OCI-LY7 (cell line): ENCODE measurements around the gene SH3PXD2A.

Experiments
- CTCF ChIP-seq: fragments of 200-600 bp; sonication (generic); conservative IDR thresholded peaks from 2 replicates; pipeline ENCODE4 v1.5.1; 2014; ENCODE audit warnings: mild to moderate bottlenecking, antibody characterized with exemption, low read length, moderate library complexity, mixed read lengths
- EZH2phosphoT487 ChIP-seq: fragments of 200-600 bp; sonication (generic); IDR thresholded peaks from 2 replicates; pipeline ENCODE4 v1.6.1; 2018; ENCODE audit warnings: low read depth, borderline replicate concordance, mild to moderate bottlenecking, mixed run types, antibody characterized with exemption, low read length, moderate library complexity, mixed read lengths

- TF ChIP-seq CTCF (no peak), EZH2phosphoT487 (no peak)
Observed at GRCh38 chr10:103804871-103805270, 50.5 kb downstream of the SH3PXD2A start.
